Astrocyte of the spinal cord (primary cell): ENCODE data around the gene DTHD1.
A peak's percentile ranks its signal among the peaks of the same experiment; 100 is the strongest.

Experiments
- DNase-seq: peaks from one replicate; pipeline ENCODE4 v3.0.0; 2011; ENCODE audit warnings: low read depth, low spot score
- H3K4me3 ChIP-seq: 2 replicates; pipeline ENCODE4 v1.5.1; 2011; ENCODE audit warnings: low read depth, mild to moderate bottlenecking, low read length, moderate library complexity
- in situ Hi-C: cut with HindIII; loops from 2 replicates; pipeline ENCODE4 v1.10.0; 2017; ENCODE audit warnings: low sequenced_read_pairs
- TF ChIP-seq, protein P1 (sequence below): IDR thresholded peaks from 2 replicates; pipeline ENCODE4 v1.5.1; 2012; ENCODE audit warnings: low read depth, mild to moderate bottlenecking, low read length, inconsistent platforms

Gene DTHD1

DNA sequence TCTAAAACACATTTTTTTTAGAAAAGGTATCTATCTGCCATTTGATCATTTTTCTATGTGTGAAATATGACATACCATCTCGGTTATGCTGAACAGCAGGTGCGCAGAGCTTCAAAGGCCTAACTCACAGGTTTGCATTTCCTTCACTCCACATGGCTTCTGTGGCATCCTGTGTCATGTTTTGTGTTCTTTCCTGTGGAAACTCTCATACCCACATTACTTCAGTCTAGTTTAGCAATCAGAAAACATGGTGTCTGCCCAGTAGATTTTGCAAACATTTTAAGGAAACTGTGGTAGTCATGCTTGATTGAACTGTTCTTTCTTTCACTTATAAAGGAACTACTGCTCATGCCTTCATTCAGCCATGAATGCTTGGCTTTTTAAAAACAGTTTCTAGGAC is 25.8 kb upstream of the DTHD1 start:
- no peak overlapping the region for H3K4me3 ChIP-seq
- no peak for DNase-seq
- in situ Hi-C loops = no loop called here
- TF ChIP-seq, protein P1, sequence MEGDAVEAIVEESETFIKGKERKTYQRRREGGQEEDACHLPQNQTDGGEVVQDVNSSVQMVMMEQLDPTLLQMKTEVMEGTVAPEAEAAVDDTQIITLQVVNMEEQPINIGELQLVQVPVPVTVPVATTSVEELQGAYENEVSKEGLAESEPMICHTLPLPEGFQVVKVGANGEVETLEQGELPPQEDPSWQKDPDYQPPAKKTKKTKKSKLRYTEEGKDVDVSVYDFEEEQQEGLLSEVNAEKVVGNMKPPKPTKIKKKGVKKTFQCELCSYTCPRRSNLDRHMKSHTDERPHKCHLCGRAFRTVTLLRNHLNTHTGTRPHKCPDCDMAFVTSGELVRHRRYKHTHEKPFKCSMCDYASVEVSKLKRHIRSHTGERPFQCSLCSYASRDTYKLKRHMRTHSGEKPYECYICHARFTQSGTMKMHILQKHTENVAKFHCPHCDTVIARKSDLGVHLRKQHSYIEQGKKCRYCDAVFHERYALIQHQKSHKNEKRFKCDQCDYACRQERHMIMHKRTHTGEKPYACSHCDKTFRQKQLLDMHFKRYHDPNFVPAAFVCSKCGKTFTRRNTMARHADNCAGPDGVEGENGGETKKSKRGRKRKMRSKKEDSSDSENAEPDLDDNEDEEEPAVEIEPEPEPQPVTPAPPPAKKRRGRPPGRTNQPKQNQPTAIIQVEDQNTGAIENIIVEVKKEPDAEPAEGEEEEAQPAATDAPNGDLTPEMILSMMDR = no peak

DNA sequence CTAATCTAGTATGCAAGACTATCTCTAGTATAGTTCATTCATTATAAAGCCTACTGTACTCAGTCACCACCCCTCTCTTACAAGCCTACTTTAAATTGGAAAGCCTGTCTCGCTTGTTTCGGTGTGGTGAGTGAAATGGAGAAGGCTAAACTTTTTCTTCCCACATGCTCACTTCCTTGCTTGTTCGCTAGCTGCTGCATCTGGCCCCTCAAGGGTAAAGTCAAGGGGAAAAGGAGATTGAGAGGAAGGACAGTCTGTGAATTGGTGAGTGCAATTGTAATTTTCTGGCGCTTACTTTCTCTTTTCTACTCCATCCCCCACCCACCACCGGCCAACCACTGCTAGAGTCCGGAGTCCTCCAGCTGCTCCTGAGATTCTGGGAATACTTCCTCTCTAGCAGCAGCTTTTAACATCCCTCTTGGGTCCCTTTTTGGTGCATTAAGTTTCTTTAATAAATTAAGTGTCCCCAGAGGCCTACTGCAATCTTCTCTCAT is 25.0 kb upstream of the DTHD1 start:
- in situ Hi-C loops = no loop called here
- no peak for DNase-seq
- H3K4me3 ChIP-seq = peak overlapping the region; percentile 4
- TF ChIP-seq, protein P1 = no peak

DNA sequence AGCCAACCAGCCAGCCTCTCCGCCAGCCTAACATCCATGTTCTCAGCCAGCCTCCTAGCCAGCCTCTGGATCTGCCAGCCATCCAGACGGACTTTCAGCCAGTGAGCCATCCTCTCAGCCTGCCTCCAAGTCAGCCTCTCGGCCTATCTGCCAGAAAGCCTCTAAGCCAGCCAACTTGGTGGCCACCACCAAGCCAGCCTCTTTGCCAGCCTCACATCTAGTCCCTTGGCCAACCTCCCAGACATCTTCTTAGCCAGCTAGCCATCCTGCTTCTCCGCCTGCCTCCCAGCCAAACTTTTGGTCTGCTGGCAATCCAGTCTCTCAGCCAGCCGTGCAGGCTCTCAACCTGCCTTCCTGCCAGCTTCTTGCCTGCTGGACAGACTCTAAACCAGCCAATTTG is 20.7 kb upstream of the DTHD1 start:
- no peak overlapping the region for H3K4me3 ChIP-seq
- in situ Hi-C loops = no loop called here
- DNase-seq = no peak
- TF ChIP-seq, protein P1 = no peak

DNA sequence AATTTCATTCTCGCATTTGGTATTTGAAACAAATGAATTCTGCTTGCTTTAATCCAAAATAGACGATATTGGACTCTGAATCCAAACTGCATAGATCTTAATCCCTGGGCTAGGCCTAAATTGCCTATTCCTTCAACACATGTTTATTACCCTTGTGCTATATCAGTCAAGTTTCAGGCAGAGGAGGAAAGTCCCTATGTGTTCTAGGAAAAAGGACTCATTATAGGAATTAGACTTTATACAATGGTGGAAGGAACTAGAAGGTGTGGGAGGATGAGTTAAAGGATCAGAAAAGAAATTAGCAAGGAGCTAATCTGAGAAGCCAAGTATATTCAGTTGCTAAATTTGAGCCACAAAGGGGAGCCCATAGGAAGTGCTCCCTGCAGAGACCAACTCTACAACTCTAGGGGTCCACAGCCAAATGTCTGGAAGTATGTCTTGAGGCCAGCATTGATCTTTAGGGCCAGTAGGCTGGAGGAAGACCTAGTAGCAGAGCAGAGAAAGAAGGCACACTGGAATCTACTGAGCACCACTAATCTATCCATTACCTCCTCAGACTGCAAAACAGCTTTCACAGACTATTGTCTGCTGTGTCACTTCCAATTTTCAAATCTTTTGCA is 17.1 kb upstream of the DTHD1 start:
- DNase-seq = no peak
- TF ChIP-seq, protein P1 = no peak
- in situ Hi-C loops = no loop called here
- no peak overlapping the region for H3K4me3 ChIP-seq

DNA sequence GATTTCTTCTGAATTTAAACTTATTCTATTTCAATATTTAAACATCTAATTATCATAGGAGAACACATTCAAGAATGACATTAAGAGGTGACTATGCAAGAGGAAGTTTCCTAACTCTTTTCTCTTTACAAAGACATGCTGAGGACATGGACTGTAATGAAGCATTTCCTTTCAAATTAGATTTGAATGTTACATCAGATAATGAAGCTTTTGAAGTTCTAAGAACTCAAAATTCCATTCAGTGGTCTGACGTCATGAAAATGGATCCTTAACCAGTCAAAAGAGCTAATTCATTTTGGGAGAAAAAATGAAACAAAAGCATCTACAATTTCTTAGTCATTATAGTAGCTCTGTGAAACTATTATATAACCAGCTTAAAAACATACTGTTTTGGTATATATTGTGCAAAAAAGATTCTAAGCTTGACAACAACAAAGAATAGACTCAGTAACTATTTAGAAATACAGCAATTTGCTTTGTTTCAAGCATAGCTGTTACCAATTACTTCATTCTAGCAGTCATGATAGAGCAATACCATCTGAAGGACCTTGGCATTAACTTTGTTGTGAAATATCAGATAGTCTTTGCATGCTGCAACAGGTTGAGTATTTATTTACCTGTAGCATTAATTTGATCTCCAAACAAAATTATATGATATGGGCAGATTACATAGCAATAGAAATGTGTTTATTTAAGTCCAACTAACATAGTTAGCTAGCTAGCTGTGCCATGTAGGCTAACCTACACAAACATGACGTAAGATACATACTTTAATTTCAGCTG is 13.7 kb upstream of the DTHD1 start:
- DNase-seq = no peak
- H3K4me3 ChIP-seq = no peak overlapping the region
- TF ChIP-seq, protein P1 = no peak
- in situ Hi-C loops = no loop called here

DNA sequence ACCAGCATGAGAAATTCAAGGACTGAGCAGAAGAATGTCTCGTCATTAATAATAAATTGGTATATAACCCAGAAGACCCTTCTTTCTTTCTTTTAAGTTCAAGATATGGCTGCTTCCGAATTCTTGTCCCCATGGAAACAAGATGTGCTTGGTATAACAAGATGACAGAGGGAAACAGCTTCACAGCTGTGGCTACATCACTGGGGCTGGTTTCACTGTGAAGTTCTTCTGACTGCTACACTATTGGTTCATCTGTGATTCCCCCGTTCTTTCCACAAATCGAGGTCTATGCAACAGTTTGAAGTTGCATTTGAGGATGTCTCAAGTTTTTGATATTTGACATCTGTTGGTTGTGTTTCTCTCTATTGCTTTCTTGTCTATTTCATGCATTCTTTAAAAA is 12.3 kb upstream of the DTHD1 start:
- in situ Hi-C loops = no loop called here
- DNase-seq = no peak
- no peak overlapping the region for H3K4me3 ChIP-seq
- TF ChIP-seq, protein P1 = no peak
